ENCODE data around the gene MRFAP1L1.
"Not testable (repeated sequence)": the region's sequence is repeated elsewhere in the genome, so short reads cannot be mapped to it uniquely, and the experiment has no call there.

Gene MRFAP1L1

DNA sequence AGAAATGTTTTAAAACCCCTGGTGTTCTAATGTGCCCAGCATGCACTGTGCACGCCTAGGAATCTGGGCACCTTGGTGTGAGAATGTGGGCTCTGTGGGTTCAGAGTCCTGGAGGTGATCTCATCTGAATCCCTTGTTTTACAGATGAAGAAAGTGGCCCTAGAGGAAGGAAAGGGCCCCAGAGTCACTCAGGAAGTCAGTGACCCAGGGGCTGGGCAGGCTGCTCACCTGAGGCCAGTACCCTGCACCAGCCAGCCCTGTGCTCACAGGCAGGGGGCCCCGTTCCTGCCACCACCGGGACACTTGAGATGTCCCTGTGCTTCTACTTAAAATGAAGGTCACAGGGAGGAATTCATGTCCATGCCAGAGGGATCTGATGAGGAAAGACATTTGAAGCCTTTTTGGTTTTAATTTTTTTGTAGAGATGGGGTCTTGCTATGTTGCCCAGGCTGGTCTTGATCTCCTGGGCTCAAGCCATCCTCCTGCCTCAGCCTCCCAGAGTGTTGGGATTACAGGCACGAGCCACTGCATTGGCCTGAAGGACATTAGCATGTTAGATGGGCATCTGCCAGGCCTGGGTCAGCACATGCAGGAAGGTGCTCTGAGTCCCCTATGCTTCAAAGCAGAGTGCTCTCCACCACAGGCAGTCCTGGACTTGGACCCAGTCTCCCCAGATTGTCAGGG lies 23.4 kb downstream of the MRFAP1L1 start:
- DNase-seq: no peak

DNA sequence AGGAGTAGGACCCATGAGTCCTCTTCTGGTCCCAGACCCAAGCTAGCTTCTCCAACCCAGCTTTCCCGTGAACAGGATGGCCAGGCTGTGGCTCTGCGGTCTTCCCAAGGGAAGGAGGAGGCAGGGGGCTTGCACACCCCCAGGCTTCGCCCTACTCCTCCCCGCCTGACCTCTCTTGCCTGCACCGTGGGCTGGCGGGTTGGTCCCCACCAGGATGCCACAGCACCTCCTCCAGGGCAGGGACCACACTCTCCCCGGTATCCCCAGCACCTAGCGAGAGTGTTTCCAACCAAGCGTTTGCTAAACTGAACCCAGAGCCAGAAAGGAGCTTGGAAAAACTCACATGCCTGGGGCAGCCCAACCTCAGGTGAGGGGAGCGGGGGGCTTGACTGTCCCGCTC lies 25.0 kb downstream of the MRFAP1L1 start:
- DNase-seq: no peak

DNA sequence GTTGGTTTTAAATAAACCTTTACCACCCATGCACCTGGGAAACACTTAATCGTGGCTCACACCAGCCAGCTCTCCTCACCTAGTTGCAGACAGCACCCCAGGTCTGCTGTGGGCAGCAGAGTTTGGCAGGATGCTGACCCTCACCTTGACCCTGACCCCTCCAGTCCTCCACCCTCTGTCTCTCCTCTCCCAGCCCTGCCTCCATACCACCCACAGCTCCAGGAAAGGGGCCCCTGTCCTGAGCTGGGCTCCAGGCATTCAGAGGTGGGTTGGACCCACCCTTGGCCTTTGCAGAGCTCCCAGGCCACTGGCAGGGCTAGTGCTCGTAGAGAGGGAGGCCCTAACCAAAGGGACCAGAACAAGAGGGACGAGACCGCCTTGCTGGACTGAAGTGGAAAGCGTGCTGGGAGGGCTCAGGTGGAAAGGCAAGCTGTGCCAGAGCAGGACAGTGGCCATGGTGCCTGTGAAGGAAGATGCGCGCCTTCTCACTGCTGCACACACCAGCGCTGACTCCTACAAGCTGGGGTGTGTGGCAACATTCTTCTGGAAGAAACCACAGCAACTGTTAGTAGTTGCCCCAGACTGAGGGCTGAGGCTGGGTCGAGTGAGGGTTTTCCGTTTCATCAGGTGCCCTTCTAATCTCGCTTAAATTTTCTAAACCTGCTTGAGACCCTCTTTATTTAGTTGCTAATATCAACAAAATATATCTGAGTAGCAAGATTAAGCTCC lies 26.6 kb downstream of the MRFAP1L1 start:
- no peak for DNase-seq

DNA sequence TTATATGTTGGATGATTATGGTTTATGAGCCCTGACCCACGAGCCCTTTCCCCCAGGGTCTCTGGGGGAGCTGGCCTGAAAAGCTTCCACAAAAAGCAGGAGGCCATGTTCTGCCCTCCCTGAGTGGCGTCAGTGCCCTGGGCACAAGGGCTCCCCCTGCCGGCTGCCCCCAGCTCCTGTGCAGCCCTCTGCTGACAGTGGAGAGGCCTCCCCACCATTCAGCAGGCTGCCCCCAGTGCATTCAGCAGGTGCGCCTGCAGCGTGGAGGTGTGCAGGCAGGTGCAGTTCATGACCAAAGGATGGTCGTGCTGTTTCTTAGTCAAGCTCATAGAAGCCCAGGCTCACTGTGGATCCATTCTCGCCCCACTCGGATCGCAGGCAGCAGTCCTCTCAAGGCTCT lies 28.5 kb downstream of the MRFAP1L1 start:
- no peak for DNase-seq

DNA sequence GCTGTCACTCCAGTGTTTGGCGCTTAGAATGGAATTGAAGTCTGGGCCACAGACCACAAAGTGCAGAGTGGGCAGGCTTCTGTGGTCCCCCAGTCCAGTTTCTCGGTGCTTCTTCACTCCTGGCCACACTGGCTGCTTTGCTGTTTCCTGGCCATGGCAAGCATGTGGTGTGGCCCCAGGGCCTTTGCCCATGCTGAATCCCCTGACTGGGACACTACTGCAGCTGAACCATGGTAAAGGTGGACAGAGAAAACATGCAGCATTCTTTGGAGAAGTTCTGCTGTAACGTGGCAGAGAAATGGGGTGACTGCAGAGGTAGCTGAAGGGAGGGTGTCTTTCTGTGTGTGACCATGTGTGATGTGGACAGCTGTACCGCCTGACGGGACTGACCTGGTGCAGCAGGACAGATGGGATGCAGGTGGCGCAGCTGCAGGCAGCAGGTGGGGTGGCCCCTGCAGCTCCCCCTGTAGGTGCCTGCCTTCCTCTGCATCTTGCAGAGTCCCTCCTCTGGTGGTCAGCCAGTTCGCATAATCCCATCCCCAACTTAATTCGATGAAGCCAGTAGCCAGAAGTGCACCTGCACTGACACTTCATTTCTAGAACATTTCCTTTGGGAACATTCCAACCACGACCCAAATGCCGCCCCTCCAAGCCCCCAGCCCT lies 29.2 kb downstream of the MRFAP1L1 start:
- no peak for DNase-seq

DNA sequence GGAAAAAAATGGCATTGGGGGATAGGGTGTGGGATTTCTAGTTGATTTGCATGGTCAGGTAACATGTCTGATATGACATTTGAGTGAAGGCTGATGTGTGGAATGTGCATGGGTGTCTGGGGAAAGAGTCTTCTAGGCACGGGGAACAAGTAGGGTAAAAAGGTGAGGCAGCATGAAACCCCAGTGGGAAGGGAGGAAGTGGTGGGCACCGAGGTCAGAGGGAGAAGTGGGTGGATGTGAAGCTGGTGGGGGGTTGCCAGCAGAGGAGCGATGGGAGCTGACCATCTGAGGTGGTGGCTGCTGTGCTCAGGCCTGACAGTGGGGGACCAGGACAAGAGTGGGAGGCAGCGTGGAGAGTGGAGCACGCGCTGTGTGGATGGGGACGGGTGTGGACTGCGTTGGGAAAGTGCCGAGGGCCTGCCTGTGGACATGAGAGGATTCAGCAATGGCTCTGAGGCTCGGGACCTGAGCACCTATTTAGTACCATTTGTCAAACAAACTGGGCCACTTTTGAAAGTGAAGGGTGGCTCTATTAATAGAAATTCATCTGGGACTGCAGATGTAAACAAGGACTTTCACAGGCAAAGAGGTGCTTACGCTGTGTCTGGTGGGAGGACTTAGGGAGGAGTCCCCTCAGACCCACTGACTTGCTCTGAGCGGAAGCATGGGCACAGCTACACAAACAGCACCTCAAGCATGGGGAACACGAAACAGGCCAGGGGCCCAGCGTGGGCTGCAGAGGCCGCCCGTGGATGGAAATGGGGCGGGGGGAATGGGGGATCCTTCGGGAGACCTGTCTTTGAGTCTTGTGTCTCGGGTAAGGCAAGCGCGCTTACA lies 32.7 kb downstream of the MRFAP1L1 start:
- peak; percentile 17 for DNase-seq

DNA sequence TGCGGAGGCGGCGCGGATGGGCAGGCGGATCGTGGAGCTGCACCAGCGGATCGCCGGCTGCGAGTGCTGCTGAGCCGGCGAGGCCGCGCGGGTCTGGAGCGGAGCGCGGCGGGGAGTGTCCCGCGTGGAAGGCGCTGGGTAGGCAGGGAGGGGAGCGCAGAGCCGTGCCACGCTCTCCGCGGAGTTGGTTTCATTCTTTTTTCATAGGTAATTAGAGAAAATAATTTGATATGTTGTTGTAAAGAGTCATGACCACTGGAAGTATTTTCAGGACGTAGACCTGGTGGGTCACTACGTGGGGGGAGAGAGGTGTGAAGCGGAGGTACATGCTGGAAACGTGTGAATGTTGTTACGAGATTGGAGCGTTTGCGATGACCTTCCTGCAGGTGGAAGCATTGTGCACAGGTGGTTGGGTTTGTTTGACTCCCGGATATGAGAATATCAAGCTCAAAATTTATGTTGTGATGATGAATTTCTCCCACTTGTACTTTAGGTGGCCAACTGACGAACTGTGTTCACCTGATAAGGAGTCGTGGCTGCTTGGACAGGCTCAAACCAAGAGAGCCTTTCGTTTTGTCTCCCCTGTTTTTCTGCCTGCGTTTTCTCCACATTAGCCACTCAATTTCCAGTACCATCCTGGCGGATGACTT lies 35.0 kb downstream of the MRFAP1L1 start:
- peak; percentile 27 for DNase-seq

DNA sequence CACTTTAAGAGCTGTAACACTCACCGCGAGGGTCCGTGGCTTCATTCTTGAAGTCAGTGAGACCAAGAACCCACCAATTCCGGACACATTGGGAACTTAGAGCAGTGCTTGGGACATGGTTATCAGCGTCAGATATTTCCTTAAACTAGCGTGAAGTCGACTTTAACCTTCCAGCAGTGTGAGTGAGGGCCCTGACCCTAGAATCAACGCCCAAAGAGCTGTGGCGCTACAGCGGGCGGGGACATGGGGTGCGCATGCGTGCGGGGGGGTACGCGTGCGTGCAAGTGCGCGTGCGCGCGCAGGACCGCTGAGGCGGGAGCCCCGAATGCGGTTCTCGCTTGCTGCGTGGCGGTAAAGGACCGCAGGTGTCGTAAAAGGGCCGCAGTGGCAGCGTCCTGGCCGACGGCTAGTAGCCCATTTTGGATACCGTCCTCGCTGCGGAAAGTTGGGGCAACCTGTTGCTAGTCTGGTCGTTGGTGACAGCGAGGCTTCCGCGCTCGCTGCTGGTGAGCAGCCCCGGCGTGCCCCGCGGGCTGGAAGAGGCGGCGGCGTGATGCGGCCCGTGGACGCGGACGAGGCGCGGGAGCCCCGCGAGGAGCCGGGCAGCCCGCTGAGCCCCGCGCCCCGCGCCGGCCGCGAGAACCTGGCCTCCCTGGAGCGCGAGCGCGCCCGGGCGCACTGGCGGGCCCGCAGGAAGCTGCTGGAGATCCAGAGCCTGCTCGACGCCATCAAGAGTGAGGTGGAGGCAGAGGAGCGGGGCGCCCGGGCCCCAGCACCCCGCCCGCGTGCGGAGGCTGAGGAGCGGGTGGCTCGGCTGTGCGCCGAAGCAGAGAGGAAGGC lies 35.8 kb downstream of the MRFAP1L1 start:
- DNase-seq: peak; percentile 49

DNA sequence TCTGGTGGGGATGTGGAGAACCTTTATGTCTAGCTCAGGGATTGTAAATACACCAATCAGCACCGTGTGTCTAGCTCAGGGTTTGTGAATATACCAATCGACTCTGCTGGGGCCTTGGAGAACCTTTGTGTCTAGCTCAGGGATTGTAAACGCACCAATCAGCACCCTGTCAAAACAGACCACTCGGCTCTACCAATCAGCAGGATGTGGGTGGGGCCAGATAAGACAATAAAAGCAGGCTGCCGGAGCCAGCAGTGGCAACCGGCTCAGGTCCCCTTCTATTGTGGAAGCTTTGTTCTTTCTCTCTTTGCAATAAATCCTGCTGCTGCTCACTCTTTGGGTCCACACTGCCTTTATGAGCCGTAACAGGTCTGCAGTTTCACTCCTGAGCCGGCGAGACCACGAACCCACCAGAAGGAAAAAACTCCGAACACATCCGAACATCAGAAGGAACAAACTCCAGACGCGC lies 36.4 kb downstream of the MRFAP1L1 start:
- DNase-seq: not testable (repeated sequence)

DNA sequence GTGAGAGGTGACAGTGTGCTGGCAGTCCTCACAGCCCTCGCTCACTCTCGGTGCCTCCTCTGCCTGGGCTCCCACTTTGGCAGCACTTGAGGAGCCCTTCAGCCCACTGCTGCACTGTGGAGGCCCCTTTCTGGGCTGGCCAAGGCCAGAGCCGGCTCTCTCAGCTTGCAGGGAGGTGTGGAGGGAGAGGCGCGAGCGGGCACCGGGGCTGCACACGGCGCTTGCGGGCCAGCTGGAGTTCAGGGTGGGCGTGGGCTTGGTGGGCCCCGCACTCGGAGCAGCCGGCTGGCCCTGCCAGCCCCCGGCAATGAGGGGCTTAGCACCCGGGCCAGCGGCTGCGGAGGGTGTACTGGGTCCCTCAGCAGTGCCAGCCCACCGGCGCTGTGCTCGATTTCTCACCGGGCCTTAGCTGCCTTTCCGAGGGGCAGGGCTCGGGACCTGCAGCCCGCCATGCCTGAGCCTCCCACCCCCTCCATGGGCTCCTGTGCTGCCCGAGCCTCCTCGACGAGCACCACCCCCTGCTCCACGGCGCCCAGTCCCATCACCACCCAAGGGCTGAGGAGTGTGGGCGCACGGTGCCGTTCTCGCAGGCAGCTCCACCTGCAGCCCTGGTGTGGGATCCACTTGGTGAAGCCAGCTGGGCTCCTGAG lies 37.0 kb downstream of the MRFAP1L1 start:
- not testable (repeated sequence) for DNase-seq

DNA sequence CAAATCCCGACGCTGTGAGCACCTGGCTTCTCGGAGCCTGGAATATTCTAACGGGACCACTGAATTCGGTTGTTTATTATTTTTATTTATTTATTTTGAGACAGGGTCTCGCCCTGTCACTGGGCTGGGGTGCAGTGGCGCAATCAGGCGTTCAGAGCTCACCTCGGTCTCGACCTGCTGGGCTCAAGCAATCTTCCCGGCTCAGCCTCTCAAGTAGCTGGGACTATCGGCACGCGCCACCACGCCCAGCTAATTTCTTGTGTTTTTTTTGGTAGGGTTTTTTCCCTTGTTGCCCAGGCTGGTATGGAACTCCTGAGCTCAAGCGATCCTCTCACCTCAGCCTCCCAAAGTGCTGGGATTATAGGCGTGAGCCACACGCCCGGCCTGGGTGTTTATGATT lies 37.5 kb downstream of the MRFAP1L1 start:
- no peak for DNase-seq

DNA sequence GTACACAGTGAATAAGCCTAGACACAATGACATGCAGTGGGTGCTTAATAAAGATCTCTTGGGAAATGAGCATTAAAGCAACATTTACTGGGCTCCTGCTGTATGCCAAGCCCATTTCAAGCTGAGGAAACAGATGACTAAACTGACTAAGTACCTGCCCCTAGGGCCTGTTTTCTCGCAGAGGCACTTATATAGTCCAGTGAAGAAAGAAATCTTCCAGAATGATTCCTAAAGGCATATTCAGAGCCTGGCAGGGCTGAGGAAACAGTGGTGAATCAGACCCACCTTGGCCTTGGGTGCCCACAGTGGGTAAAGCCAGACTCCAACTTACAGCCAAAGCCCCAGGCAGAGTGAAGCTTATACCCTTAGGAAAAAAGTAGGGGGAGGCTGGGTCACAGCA lies 38.0 kb downstream of the MRFAP1L1 start:
- no peak for DNase-seq

DNA sequence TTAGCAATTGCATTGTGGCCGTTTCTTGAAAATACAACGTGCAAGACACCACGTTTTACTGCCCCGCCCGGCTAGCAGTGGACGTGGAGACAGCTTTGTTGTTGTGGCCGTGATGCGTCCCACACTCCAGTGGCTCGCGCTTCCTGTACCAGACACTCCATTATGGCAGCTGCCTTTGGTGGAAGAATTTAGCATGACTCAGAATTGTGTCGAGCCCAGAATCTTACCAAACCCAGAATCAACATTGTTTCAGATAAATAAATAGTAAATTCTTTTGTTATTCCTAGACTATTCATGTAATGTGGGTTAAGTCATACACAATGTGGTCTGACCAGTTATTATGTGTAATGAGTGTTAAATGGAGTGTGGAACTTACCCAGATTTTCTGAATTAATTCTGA lies 41.3 kb downstream of the MRFAP1L1 start:
- no peak for DNase-seq

DNA sequence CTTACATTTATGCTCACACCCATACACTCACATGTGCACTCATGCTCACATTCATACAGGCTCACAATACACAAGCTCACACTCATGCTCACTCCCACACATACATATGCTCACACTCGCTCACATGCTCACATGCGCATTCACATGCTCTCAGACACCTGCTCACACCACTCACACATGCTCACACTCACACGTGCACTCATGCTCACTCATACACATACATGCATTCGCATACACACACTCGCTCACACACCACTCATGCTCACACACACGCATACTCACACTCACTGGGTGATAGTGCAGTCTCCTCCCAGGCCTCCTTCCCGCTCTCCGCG lies 44.4 kb downstream of the MRFAP1L1 start:
- no peak for DNase-seq

DNA sequence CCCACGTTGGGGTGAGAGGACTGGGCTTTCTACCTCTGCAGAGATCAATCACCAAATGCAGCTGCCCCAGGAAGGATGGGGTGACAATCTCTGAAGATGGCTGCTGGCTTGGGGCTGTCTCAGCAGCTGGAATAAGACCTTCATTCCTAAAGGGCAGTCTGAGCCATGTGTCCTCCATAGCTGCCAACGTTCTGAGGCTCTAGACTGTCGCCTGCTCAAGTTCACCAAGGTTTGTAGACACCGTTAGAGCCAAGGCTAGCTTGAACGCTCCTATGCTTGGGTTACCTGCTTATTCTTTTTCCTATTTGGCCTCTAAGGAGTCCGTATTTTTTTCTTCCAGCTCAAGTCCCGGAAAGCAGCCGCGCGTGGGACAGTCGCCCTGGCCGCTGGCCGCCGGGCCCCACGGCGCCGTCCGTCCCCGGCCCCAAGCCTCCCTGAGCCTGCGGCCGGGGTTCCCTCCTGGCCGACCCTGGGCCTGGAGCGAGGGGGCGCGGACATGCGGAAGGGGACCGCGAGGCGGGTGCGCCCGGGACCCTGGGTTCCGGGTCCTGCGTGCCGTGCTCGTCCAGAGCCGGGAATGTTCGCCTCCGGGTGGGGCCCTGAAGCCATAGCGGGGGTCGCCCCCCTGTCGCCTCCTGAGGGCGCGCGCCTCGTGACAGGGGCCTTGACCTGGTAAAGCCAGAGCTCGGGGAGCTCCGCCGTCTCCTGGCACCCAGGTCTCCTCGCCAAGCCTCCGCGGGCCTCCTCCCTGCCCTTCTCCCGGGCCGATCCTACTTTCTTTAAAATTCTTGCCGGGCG lies 45.9 kb downstream of the MRFAP1L1 start:
- DNase-seq: no peak

DNA sequence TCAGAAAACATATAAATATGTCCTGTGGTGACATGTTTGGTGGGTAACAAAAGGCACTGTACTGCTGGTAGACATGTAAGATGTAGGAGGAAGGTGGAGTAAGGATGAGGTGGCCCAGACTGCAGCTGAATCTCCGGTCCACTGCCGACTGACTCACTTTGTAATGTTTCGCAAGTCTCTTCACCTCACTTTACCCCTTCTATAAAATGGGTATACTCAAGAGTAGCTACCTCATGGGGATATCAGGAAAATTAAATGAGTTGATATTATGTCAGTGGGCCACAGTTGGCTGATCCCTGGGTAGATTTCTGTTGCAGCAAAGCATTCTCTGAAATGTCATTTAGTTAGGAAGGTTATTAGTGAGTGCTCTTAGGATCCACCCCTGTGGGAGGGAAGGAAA lies 47.1 kb downstream of the MRFAP1L1 start:
- DNase-seq: no peak

DNA sequence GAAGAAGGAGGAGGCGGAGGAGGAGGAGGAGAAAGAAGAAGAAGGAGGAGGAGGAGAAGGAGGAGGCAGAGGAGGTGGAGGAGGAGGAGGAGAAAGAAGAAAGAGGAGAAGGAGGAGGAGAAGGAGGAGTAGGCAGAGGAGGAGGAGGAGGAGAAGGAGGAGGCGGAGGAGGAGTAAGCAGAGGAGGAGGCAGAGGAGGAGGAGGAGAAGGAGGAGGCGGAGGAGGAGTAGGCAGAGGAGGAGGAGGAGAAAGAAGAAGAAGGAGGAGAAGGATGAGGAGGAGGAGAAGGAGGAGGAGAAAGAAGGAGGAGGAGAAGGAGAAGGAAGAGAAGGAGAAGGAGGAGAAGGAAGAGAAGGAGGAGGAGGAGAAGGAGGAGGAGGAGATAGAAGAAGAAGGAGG lies 49.2 kb downstream of the MRFAP1L1 start:
- no peak for DNase-seq

DNA sequence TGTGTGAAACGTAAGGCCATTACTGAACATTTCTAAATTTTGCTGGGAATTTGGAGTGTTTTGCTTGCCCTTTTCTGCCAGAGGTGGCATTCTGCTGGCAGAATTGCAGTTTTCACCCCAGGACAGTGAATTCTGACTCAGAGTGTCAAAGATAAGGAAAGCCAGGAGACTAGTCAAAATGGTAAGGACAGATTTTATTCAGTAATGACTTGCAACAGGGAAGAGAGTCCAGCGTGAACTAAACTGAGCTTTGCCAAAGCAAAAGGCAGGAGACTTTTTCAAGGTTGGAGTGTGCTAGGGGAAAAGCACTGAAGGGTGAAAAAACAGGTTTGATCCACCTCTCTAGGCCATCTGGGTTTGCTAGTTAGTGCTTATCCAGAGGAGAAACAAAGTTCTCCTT lies 49.8 kb downstream of the MRFAP1L1 start:
- no peak for DNase-seq

DNA sequence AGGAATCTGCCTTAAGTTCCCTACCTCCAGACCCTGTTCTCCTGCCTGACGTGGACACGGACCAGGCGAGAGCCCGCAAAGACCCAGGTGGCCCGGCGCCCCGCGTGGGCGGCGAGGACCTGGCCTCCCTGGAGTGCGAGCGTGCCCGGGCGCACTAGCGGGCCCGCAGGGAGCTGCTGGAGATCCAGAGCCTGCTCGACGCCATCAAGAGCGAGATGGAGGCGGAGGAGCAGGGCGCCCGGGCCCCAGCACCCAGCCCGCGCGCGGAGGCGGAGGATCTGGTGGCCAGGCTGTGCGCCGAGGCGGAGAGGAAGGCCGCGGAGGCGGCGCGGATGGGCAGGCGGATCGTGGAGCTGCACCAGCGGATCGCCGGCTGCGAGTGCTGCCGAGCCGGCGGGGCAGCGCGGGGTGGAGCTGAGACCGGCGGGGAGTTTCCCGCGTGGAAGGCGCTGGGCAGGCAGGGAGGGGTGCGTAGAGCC lies 51.0 kb downstream of the MRFAP1L1 start:
- DNase-seq: no peak

DNA sequence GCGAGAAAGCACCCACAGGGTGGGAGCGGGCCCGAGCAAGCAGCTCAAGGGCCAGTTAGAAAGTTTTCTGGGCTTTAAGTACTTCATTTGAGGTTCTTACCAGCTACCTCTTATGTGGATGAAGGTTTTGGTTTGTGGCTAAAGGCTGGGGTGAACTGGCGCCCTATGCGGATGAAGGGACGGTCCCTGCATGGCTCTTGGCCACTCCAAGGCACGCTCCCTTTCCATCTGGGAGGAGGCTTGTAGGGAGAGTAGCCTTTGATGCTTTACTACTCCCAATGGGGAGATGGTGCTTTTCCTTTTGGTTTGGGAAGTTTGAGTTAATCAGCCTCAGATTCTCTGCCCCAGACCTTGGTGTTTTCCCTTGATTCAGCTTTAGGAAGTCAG lies 51.5 kb downstream of the MRFAP1L1 start:
- no peak for DNase-seq

Measured in NCI-H510A treated with DMSO at 0.1 percent for 48 hours (cell line).